Kidney (tissue), 14 donors: ENCODE results near the gene PPP1CA. TPM values are rescaled to one million over a fixed set of nuclear protein-coding genes. Genes with fewer than 3 reads are reported as not detected.
A peak's percentile ranks its signal among the peaks of the same experiment; 100 is the strongest.

Source experiments
- DNase-seq, 5 donors: peaks; one replicate each; pipeline ENCODE4 v3.0.0-alpha.2; 2013 to 2020
- FAIRE-seq: peaks from 2 replicates; lab custom pipeline; 2012; peaks lifted over from hg19 to GRCh38; lab: Jason Lieb, UNC
- H3K27ac ChIP-seq, 2 donors: one replicate each; pipeline ENCODE4 v1.7.0; 2013; ENCODE audit warnings: low read depth in 2 of 2, low read length in 2 of 2, inconsistent platforms in 1 of 2
- H3K27me3 ChIP-seq: one replicate; pipeline ENCODE4 v1.7.1; 2013; ENCODE audit warnings: low read length, inconsistent platforms; ENCODE audit not compliant: control insufficient read depth, insufficient read depth
- H3K36me3 ChIP-seq, 3 donors: one replicate each; pipeline versions ENCODE4 v1.7.0 to v1.7.1; 2013; ENCODE audit warnings: low read length in 3 of 3, control low read depth in 1 of 3, inconsistent platforms in 1 of 3; ENCODE audit not compliant: insufficient read depth in 3 of 3, control insufficient read depth in 2 of 3
- H3K4me1 ChIP-seq, 3 donors: one replicate each; pipeline versions ENCODE4 v1.7.0 to v1.7.1; 2013; ENCODE audit warnings: low read length in 3 of 3, inconsistent platforms in 1 of 3, low read depth in 1 of 3; ENCODE audit not compliant: control insufficient read depth in 2 of 3, insufficient read depth in 2 of 3
- H3K4me3 ChIP-seq, 3 donors: one replicate each; pipeline versions ENCODE4 v1.7.0 to v1.8.1; 2013; ENCODE audit warnings: low read length in 3 of 3, control low read depth in 1 of 3, inconsistent platforms in 1 of 3
- H3K9ac ChIP-seq, 3 donors: one replicate each; pipeline versions ENCODE4 v1.7.0 to v1.7.1; 2013; ENCODE audit warnings: low read length in 3 of 3, control low read depth in 1 of 3, inconsistent platforms in 1 of 3
- H3K9me3 ChIP-seq, 3 donors: one replicate each; pipeline versions ENCODE4 v1.7.0 to v1.7.1; 2013; ENCODE audit warnings: low read length in 3 of 3, control low read depth in 1 of 3, inconsistent platforms in 1 of 3; ENCODE audit not compliant: control insufficient read depth in 2 of 3, insufficient read depth in 1 of 3
- intact Hi-C: fragments of 100-400 bp; cut with DNase I; formaldehyde crosslinking; loops from one replicate; pipeline ENCODE4 v1.11.1; 2022
- polyA plus RNA-seq: library from polyadenylated mRNA; stranded (reverse); fragments of 350-450 nt; fragmentation: Illumina TruSeq; extraction: RNeasy Lipid Tissue Mini Kit (QIAGEN cat#74804); gene quantifications from one replicate; pipeline ENCODE4 v1.2.3, GENCODE V29; 2014; ENCODE audit warnings: low read depth, low replicate concordance; ENCODE audit not compliant: insufficient read depth
- total RNA-seq: library from RNA; stranded (reverse); fragmentation: NEBNext Ultra II Directional; extraction: Animal tissue kit (Norgen Biotek cat#: 25700); gene quantifications from one replicate; pipeline ENCODE4 v1.2.1, GENCODE V29; 2021
- TF ChIP-seq, protein P1 (sequence below): IDR thresholded peaks from 3 replicates; pipeline ENCODE4 v1.5.1; 2012; ENCODE audit warnings: mild to moderate bottlenecking, moderate library complexity, borderline replicate concordance; ENCODE audit not compliant: insufficient read depth; ENCODE audit errors: extremely low read depth
- donor health status: control.
- donor health status: control.
- donor health status: control.
- donor health status: control.
- donor health status: control.
- donor health status: DM: yes; HTN: yes; CAD: no.
- donor health status: Normal renal cell carcinoma (clear cell type).

The PPP1CA gene
- total and polyA plus RNA-seq, 2 donors from 2014 or later: 155 to 210 TPM

DNA sequence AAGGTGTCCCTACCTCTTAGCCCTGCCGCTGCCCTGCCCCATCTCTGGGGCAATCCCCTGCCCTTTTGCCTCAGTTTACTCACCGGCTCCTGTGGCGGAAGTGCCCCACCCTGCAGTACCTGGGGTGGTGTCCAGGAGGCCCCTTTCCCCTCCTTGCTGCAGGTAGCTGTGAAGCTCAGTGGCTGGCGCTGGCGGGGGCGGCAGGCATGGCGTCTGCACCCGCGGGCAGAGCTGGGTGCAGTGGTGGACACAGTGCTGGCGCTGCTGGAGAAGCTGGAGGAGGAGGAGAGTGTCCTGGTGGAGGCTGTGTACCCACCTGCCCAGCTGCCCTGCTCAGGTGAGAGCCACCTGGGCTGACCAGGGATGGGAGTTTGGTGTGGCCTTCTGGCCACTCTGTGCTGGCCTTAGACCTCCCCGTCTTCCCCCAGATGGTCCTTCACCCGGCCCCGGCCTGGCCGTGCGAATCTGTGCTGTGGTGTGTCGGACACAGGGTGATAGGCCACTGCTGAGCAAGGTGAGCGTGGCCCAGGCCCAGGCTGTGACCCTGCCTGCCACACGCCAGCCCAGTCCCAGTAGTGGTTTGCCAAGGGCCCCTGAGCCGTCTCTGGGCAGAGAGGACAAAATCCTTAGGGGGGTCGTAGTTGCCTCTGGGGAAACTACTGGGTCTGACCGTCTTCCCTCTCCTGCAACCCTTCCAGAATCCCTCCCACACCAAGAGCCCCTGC lies 17.8 kb upstream of the PPP1CA start:
- no peak for FAIRE-seq
- intact Hi-C loops: no loop called here
- H3K27me3 ChIP-seq: no peaks in the 10 kb centered on the region
- H3K4me1 ChIP-seq: peaks cover 0 to 26% (median 11%) of the 10 kb centered on the region in 3 donors
- no peaks in the 10 kb centered on the region for H3K9me3 ChIP-seq
- no peak for DNase-seq
- H3K9ac ChIP-seq: peak overlapping the region in 1 of 3 donors; percentile 26
- TF ChIP-seq, protein P1, sequence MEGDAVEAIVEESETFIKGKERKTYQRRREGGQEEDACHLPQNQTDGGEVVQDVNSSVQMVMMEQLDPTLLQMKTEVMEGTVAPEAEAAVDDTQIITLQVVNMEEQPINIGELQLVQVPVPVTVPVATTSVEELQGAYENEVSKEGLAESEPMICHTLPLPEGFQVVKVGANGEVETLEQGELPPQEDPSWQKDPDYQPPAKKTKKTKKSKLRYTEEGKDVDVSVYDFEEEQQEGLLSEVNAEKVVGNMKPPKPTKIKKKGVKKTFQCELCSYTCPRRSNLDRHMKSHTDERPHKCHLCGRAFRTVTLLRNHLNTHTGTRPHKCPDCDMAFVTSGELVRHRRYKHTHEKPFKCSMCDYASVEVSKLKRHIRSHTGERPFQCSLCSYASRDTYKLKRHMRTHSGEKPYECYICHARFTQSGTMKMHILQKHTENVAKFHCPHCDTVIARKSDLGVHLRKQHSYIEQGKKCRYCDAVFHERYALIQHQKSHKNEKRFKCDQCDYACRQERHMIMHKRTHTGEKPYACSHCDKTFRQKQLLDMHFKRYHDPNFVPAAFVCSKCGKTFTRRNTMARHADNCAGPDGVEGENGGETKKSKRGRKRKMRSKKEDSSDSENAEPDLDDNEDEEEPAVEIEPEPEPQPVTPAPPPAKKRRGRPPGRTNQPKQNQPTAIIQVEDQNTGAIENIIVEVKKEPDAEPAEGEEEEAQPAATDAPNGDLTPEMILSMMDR: no peak
- H3K36me3 ChIP-seq: no peaks in the 10 kb centered on the region
- H3K27ac ChIP-seq: no peak overlapping the region
- peak overlapping the region in 1 of 3 donors; percentile 29 for H3K4me3 ChIP-seq

DNA sequence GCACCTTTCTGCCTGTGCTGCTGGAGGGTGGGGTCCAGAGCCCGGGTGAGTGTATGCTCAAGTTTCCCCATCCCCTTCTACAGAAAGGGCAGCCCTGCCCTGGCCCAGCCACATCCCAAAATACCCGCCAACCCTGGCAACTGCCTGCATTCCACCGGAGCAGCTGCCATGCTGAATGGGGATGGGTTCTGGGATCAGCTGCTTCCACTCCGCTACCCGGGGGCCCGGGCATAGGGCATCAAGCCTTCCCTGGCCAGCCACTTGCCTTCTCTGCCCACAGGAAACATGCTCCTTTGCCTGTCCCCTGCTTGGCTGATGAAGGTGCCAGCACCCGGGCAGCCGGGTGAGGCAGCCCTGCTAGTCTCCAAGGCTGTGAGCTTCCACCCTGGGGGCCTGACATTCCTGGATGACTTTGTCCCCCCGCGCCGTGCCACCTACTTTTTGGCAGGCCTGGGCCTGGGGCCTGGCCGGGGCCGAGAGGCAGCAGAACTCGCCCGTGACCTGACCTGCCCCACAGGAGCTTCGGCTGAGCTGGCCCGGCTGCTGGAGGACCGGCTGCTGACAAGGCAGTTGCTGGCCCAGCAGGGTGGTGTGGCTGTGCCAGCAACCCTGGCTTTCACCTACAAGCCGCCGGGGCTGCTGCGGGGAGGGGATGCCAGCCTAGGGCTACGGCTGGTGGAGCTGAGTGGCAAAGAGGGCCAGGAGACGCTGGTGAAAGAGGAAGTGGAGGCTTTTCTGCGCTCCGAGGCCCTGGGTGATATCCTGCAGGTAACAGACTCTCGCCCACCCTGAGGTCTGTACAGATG lies 17.0 kb upstream of the PPP1CA start:
- Histone ChIP-seq H3K9ac (no peak overlapping the region), H3K4me3 (no peak overlapping the region), H3K4me1 (peaks cover 0 to 26% (median 11%) of the 10 kb centered on the region in 3 donors), H3K9me3 (no peaks in the 10 kb centered on the region), H3K27me3 (no peaks in the 10 kb centered on the region), H3K27ac (no peak overlapping the region), H3K36me3 (no peaks in the 10 kb centered on the region)
- intact Hi-C loops: no loop called here
- TF ChIP-seq, protein P1: no peak
- FAIRE-seq: no peak
- peak in 1 of 5 donors; percentile 80 for DNase-seq

DNA sequence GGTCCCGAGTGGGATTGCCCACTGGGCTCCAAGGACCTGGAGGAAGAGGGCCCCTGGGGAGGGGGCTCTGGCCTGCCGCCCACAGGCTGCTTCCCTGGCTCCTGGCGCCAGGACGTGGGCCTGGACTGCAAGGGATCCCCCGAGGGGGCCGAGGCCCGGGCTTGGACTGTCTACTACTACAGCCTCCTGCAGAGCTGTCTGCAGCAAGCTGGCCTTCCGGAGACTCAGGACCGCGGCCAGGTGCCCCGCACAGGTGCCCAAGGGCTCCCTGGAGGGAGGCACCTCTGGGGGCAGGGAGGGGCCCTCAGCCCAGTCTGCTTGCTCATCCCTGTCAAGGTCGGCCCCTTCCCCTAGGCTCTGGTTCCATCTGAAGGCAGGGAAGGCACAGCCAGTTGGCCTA lies 15.8 kb upstream of the PPP1CA start:
- H3K27me3 ChIP-seq: no peaks in the 10 kb centered on the region
- peaks cover 0 to 26% (median 11%) of the 10 kb centered on the region in 3 donors for H3K4me1 ChIP-seq
- TF ChIP-seq, protein P1: no peak
- intact Hi-C loops: no loop called here
- FAIRE-seq: no peak
- no peak overlapping the region for H3K4me3 ChIP-seq
- no peak for DNase-seq
- no peak overlapping the region for H3K27ac ChIP-seq
- no peak overlapping the region for H3K9ac ChIP-seq
- no peaks in the 10 kb centered on the region for H3K9me3 ChIP-seq
- H3K36me3 ChIP-seq: no peaks in the 10 kb centered on the region
